Neural progenitor cell (in vitro differentiated cells): ENCODE results near the gene GFY.

ENCODE experiments used
- EZH2 ChIP-seq: fragments of 200-600 bp; sonication (generic); IDR thresholded peaks from 2 replicates; pipeline ENCODE4 v1.6.1; 2017; ENCODE audit warnings: antibody characterized with exemption, mild to moderate bottlenecking, moderate library complexity
- EZH2phosphoT487 ChIP-seq: fragments of 200-600 bp; sonication (generic); IDR thresholded peaks from 2 replicates; pipeline ENCODE4 v1.6.1; 2017; ENCODE audit warnings: antibody characterized with exemption
- TF ChIP-seq, protein P1 (sequence below): fragments of 200-600 bp; sonication (generic); IDR thresholded peaks from 2 replicates; pipeline ENCODE4 v1.5.1; 2017; ENCODE audit warnings: antibody characterized with exemption, mild to moderate bottlenecking

DNA sequence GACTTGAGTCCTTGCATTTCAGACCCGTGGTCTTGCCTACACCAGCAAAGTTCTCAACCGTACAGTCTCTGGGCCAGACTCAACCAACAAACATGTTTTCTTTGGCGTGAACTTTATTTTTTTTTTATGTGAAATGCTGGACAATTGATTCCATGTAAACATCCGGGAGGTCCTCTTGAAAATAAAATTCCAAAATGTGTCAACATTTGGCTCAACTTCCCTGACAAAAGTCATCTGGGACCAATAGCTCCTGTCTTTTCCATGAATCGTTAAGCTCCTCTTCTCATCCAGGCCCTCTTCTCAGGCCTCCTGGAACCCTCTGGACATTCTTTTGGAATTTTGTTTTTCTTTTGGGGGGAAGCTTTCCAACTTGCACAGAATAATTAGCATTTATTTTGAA, 30.6 kb downstream of the GFY start:
- TF ChIP-seq, protein P1, sequence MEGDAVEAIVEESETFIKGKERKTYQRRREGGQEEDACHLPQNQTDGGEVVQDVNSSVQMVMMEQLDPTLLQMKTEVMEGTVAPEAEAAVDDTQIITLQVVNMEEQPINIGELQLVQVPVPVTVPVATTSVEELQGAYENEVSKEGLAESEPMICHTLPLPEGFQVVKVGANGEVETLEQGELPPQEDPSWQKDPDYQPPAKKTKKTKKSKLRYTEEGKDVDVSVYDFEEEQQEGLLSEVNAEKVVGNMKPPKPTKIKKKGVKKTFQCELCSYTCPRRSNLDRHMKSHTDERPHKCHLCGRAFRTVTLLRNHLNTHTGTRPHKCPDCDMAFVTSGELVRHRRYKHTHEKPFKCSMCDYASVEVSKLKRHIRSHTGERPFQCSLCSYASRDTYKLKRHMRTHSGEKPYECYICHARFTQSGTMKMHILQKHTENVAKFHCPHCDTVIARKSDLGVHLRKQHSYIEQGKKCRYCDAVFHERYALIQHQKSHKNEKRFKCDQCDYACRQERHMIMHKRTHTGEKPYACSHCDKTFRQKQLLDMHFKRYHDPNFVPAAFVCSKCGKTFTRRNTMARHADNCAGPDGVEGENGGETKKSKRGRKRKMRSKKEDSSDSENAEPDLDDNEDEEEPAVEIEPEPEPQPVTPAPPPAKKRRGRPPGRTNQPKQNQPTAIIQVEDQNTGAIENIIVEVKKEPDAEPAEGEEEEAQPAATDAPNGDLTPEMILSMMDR = no peak
- no peak for TF ChIP-seq EZH2
- TF ChIP-seq EZH2phosphoT487 = no peak
